SK-N-MC (cell line): ENCODE results near the gene PLGRKT.

Experiments used
- EZH2 ChIP-seq: fragments of 200-600 bp; sonication (generic); IDR thresholded peaks from one replicate; pipeline ENCODE4 v1.6.1; 2017; ENCODE audit warnings: antibody characterized with exemption
- FOXP2 ChIP-seq: optimal IDR thresholded peaks from 2 replicates; pipeline ENCODE3; 2011; ENCODE audit warnings: mild to moderate bottlenecking, moderate library complexity; ENCODE audit not compliant: insufficient read depth; ENCODE audit errors: extremely low read length, control extremely low read depth
- POLR2AphosphoS5 ChIP-seq: IDR thresholded peaks from 2 replicates; pipeline ENCODE4 v1.6.1; 2012; ENCODE audit warnings: mild to moderate bottlenecking, low read depth, low read length, borderline replicate concordance

- no peak for TF ChIP-seq POLR2AphosphoS5
- TF ChIP-seq EZH2: no peak
- no peak for TF ChIP-seq FOXP2
These were observed 8.9 kb upstream of the PLGRKT start for GRCh38 chr9:5446451-5447236.
